ENCODE data around the gene ZFP69.

The ZFP69 gene

GRCh38 chr1:40508375-40509341, 31.6 kb downstream of the ZFP69 start, which contains the start of gene EXO5:
Gene EXO5 (plus strand): TSS chr1:40508767. CDS start chr1:40514545, 5,778 bp downstream.
- peak; percentile 42 for DNase-seq

GRCh38 chr1:40519517-40519916, 42.4 kb downstream of the ZFP69 start:
- no peak for DNase-seq

DNA sequence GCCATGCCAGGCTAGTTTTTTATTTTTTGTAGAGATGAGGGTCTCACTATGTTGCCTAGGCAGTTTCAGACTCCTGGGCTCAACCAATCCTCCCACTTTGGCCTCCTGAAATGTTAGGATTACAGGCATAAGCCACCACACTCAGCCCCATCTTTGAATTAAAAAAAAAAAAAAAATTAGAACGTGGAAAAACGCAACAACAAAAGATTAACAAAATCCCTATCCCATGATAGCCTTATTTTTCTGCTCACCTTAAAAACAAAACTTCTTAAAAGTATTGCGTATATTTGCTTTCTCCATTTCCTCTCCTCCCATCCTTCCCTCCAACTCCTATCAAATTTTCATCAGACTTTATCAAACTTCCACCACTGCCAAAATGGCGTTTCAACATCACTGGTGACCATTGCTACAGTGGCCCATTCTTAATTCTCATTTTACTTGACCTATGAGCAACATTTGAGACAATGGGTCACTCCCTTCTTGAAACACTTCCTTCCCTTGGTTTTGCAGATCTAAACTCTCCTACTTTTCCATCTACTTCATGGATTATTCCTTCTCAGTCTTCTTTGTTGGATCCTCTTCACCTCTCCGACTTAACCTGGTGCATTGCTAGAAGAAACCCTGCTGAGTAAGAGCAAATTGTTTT, 53.8 kb downstream of the ZFP69 start:
- no peak for DNase-seq

DNA sequence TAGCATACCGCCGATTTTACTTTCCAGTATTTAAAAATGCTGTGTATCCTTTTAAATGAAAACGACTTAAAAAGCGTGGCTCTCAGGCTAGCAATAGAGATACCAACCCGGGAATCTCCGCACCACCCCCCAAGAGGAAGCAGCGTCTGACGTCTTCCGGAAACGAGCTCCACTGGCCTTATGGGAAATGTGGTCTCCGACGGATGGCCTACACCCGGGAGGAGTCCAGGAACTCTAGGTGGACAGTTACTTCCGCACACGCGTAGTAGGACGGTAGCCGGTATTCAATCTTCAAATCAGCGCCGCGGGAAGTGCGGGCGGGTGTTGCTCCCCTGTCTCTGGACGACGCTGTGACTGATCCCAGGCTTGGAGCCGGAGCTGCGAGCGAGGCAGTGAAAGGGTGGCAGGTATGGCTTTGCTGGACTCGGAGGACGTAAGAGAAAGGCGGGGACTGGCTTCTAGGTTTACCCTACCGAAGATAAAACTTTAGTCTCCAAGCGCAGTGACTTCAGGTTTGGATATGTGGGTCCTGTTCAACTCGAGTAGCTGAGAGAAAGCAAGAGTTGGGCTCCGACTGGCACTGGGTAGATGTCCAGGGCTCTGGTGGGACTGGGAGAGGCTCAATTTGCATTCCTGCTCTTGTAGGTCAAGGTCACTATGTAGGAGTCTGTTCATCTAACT, 54.4 kb downstream of the ZFP69 start, which contains the start of gene ZNF684:
Gene ZNF684, plus strand, starts transcription at position 257 of the 681 bp plus-strand sequence. CDS start 1,530 bp downstream, outside the sequence.
- peak; percentile 77 for DNase-seq

DNA sequence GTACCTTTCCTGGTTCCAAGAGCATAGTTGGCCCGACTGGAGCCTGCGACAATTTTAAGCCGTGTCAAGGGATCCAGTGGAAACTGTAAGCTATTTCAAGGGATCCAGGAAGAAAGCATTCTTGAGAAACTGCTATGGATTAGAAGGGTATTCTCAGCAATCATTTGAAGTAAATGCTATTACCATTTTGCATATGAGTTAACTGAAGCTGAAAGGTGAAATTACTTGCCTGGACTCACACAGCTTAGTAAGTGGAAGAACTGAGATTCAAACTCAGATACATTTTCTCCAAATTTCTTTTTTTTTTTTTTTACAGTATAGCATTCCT, 54.9 kb downstream of the ZFP69 start:
- no peak for DNase-seq

DNA sequence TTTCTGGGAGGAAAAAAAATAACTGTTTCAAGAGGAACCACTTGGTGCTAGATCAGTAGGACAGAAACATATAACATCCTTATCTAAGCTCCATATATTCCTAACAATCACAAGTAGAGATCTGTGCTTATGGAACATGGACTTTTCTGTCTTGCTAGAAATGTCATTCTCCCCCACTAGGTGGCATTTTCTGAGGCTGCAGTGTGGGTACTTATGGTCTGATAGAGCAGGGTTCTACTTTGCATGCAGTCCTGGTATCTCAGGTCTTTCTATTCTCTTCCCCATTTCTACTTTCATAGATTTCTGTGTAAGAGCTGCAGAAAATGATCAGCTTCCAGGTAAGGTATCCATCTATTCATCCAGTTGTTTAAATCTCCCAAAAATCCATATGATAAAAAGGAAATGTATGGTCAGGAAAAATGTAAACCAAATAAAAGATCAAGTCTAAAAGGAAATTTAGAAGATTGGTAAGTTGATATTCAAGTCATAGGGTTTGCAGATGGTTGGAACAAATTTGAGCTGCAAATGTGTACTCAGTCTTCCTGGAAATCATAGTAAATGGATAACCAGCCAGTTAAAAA, 55.8 kb downstream of the ZFP69 start:
- no peak for DNase-seq

DNA sequence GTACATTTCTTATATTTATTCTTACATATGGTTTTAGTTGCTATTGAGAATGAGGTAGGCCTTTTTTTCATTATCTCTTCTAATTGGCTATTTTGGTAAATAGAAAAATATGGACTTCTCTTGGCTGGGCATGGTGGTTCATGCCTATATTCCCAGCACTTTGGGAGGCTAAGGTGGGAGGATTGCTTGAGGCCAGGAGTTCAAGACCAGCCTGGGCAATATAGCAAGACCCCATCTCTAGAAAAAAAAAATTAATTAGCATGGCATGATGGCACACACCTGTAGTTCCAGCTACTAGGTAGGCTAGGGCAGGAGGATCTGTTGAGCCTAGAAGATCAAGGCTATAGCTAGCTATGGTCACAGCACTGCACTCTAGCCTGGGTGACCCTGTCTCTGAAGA, 57.5 kb downstream of the ZFP69 start:
- DNase-seq, result no peak

- DNase-seq, result no peak
These were observed 58.6 kb downstream of the ZFP69 start for GRCh38 chr1:40535732-40536131.

GRCh38 chr1:40539338-40539737, 62.2 kb downstream of the ZFP69 start:
- no peak for DNase-seq
